DMS53 treated with DMSO at 0.1 percent for 48 hours (cell line): ENCODE measurements around the gene COX15.
A peak's percentile ranks its signal among the peaks of the same experiment; 100 is the strongest.
"Not testable (repeated sequence)": the region's sequence is repeated elsewhere in the genome, so short reads cannot be mapped to it uniquely, and the experiment has no call there.

Experiments used
- DNase-seq: peaks from one replicate; lab custom pipeline; 2025; ENCODE audit not compliant: unreplicated experiment; lab: John Stamatoyannopoulos, UW

COX15 gene

DNA sequence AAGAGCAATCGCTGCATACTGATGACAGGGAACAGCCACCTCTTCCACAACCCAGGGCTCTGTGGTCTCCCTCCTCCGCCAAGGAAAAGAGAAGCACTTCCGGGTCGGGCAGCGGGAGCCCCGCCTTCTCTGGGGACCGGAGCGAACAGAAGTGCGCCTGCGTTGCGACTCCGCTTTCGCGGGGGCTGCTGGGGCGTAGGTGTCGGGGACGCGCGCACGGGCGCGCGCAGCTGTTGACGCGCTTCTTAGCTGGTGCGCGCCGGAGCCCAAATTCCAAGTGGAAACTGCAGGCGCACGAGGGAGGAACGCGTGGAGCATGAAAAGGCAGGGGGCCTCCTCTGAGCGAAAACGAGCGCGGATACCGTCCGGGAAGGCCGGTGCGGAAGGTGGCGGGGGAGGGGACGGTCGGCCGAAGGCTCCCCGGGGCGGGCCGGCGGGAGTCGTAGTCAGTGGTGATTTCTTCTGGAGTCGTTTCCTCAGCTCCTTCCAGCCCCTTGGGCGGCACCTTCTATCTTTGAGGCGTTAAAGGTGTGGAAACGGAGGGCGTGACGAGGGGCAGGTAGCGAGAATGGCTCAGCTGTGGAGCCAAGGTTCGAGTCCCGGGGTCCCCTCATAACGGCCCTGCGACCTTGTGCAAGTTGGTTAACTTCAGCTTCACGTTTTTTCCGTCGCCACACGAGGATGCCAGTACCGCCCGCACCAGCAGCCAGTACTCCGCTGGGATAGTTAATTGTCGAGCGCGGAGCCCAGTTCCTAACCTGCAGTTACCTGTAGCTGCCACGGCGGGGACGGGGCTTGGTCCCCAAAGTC lies at the start of gene COX15, which contains the start of gene CUTC:
Gene COX15, minus strand, starts transcription at position 95 of the 810 bp plus-strand sequence. Its CDS starts 78 bp downstream, at position 17.
Gene CUTC, plus strand, starts transcription at position 202 of the 810 bp plus-strand sequence. Its CDS starts 115 bp downstream, at position 317.
- DNase-seq = peak; percentile 95

DNA sequence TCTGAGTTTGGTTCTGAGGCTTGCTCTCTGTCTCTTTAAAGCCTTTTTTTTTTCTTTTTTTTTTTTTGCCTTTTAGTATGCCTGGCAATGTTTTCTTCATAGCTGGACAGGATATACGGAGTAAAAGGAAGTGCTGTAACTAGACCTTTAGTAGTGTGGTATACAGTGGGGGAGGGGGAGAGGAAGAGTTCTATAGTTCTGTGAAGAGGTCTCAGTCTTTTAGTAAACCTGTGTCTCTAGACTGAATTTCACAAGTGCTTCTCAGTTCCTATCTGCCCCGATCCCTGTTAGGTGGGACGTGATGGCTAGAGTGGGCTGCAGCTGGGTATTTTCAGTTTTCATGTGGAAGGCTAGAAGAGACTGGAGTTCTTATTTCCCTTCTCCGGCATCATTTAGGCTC lies 47.4 kb upstream of the COX15 start:
- peak; percentile 2 for DNase-seq

DNA sequence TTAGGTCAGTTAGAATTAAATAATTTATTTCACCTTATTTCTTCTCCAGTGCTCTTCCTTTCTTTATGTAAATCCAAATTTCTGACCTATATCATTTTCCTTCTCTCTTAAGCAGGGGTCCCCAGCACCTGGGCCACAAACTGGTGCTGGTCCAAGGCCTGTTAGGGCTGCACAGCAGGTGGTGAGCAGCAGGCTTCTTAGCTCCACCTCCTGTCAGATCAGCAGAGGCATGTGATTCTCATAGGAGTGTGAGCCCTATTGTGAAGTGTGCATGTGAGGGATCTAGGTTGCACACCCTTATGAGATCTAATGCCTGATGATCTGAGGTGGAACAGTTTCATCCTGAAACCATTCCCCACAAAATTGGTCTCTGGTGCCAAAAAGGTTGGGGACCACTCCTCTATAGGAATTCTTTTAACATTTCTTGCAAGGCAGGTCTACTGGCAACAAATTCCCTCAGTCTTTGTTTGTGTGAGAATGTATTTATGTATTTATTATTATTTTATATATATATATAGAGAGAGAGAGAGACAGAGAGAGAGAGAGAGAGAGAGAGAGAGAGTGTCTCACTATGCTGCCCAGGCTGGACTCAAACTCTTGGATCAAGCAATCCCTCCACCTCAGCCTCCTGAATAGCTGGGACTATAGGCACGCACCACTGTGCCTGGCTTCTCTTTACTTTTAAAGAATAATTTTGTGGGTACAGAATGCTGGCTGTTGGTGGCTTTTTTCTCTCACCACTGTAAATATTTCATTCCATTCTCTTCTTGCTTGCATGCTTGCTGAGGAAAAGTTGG lies 46.2 kb upstream of the COX15 start:
- DNase-seq = no peak

DNA sequence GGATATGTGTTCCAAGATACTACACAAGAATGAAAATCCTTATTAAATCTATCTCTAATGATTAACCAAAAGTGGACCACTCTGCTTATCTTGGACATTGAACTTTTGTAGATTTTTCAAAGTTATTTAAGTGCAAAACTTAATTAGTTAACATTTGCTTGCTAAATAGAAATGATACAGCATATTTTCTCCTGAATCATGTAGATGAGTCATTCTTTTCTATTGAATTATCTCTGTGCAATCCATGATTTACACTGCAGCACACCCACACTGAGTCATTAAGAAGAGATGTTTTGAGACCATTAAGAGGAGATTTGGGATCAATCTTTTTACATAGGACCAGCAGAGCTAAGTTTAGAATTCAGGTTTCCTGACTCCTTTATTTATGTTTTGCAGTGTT lies 43.9 kb upstream of the COX15 start:
- peak; percentile 42 for DNase-seq

DNA sequence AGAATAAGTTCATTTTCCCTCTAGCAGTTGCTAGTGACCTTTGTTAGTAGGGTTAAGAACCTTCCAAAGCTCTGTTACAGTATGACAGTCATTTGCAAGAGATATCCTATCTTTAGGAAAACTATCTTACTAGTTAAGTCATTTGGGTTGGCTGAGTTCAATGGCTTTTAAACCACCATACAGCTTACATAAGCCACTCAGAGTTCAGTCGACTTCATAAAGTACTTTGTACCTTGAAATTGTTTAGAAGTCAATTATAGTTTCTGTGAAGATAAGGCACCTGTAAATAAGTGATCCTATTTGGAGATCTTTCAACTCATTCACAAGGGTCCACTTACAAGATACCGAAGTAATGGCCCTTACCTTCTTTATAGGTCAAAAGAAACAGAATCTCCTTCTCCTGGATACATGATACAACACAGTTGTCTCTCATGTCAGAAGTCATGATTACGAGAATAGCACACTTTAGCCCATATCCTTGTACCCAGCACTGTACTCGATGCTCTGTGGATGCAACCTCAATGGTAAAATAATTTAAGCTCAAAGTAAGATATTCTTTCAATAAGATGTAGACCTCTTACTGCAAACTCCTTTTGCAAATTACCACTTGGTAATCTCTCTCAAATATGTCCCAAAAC lies 38.6 kb upstream of the COX15 start:
- DNase-seq = no peak

DNA sequence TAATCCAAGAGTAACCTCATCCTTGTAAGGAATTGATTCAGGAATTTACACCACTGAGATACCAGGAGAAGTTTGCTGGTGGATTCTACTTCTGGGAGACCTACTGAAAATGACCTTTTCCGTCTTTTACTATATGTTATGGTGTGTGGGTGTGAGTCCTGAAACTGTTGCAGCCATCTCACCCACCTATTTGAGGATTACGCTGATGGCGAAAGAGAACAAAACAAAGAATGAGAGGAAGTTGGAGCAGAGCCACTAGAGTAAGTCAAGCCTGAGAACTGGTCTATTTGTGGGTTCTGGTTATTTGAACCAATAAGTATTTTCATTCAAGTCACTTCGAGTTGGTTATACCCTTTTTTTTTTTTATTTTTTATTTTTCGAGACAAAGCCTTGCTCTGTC lies 37.8 kb upstream of the COX15 start:
- no peak for DNase-seq

- no peak for DNase-seq
Observed at GRCh38 chr10:99768556-99768955, 36.6 kb upstream of the COX15 start.

- no peak for DNase-seq
Observed at GRCh38 chr10:99767901-99768300, 36.0 kb upstream of the COX15 start.

- DNase-seq = no peak
Observed at GRCh38 chr10:99766302-99766681, 34.4 kb upstream of the COX15 start.

GRCh38 chr10:99765672-99766301 lies 33.9 kb upstream of the COX15 start:
- DNase-seq = no peak

- DNase-seq = no peak
Observed at GRCh38 chr10:99761365-99761764, 29.4 kb upstream of the COX15 start.

DNA sequence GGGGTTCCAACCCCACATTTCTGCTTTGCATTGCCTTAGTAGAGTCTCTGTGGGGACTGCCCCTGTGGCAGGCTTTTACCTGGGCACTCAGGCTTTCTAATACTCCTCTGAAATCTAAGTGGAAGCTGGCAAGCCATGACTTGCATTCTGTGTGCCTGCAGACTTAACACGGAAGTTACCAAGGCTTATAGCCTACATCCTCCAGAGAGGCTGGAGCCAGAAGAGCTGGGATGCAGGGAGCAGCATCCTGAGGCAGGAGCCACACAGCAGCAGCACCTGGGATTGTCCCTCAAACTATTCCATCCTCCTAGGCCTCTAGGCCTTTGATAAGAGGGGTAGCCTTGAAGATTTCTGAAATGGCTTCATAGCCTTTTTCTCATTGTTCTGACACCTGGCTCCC lies 28.4 kb upstream of the COX15 start:
- no peak for DNase-seq

GRCh38 chr10:99758211-99758891 lies 26.4 kb upstream of the COX15 start:
- DNase-seq = no peak

DNA sequence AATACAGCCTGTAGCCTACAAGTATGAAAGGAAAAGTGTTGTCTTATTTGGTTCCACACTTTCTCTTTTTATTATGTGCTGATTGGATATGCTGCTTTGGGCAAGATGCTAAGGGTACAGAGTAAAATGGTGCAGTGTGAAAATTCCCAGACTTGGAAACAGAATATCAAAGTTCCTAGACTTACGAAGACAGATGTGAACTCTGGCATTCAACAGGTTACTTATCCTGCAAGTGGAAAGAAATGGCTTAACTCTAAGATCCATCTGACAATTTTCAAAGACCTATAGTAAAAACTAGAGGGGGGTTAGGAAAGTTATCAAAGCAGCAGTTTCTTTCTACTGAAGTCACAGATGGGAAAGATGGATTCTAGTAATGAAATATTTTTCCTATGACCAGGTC lies 24.2 kb upstream of the COX15 start:
- DNase-seq = no peak

- no peak for DNase-seq
Observed at GRCh38 chr10:99754670-99755069, 22.7 kb upstream of the COX15 start.

GRCh38 chr10:99750641-99751040 lies 18.7 kb upstream of the COX15 start:
- DNase-seq = no peak

GRCh38 chr10:99748823-99749451 lies 17.0 kb upstream of the COX15 start:
- no peak for DNase-seq

DNA sequence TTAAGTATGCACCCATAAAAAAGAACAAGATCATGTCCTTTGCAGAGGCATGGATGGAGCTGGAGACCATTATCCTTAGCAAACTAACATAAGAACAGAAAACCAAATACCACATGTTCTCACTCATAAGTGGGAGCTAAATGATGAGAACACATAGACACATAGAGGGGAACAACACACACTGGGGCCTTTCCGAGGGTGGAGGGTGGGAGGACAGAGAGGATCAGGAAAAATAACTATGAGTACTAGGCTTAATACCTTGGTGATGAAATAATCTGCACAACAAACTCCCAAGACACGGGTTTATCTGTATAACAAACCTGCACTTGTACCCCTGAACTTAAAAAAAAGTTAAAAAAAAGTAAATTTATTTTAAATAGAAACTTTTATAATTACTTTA lies 14.2 kb upstream of the COX15 start:
- DNase-seq = not testable (repeated sequence)

- DNase-seq = no peak
Observed at GRCh38 chr10:99743841-99744240, 11.9 kb upstream of the COX15 start.

GRCh38 chr10:99742701-99743100 lies 10.8 kb upstream of the COX15 start:
- DNase-seq = no peak
